Activated naive CD4-positive, alpha-beta T cell treated with Interleukin-2 at 50 U/mL for 16 hours (primary cell): ENCODE measurements around the gene DNAJA3.

Source experiments
- DNase-seq: peaks from one replicate; pipeline ENCODE4 v3.0.0-alpha.2; 2020

DNAJA3 gene

DNA sequence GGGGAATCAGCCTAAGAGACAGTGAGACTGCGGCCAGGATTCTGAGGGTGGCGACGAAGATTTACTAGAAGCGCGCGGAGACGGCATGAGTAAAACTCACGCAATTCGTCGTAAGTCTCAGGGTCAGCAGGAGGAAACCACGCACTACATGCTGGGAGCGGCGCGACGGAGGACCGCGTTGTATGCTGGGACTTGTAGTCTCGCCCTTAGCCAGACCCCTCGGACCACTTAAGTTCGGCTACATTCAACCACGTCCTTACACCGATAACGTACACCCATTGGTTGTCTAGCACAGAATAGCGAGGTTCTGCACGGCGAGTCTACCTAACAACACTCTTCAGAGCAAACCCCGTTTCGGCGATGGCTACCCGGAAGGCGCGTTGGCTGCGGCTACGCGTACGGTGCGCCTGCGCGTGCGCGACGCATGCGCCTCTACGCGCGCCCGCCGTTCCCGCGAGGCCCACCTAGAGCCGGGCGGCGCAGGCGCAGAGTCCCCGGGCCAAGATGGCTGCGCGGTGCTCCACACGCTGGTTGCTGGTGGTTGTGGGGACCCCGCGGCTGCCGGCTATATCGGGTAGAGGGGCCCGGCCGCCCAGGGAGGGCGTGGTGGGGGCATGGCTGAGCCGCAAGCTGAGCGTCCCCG, at the start of gene DNAJA3:
DNAJA3 (plus strand) TSS at position 491 of the 643 bp plus-strand sequence; CDS start at position 505, 14 bp downstream.
- peak; percentile 93 for DNase-seq

- DNase-seq, result no peak
These were observed 49.4 kb upstream of the DNAJA3 start for GRCh38 chr16:4376126-4376892.

GRCh38 chr16:4376893-4377572, 48.6 kb upstream of the DNAJA3 start:
- DNase-seq, result no peak

GRCh38 chr16:4377573-4378154, 48.0 kb upstream of the DNAJA3 start:
- DNase-seq, result no peak

DNA sequence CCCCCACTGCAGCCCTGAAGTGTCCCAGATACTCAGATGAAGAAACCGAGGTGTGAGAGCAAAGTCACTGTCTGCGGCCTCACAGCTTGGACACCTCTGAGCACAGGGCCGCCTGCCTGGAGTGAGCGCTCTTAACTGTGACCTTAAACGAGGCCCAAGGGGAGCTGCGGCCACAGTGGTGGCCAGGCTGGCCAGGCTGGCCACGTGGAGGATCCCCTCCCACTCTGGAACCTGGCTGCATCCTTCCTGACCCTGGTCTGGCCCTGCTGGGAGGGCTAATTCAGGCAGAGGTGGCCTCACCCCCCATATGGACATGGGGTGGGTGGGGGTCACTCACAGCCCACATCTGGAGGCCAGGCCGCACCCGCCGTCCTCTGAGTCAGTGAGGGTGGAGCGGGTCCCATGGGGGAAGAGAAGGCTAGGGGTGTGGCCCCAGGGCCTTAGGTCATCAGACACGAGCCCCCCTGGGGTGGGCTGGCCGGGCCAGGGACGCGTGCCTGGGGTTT, 47.5 kb upstream of the DNAJA3 start:
- no peak for DNase-seq

DNA sequence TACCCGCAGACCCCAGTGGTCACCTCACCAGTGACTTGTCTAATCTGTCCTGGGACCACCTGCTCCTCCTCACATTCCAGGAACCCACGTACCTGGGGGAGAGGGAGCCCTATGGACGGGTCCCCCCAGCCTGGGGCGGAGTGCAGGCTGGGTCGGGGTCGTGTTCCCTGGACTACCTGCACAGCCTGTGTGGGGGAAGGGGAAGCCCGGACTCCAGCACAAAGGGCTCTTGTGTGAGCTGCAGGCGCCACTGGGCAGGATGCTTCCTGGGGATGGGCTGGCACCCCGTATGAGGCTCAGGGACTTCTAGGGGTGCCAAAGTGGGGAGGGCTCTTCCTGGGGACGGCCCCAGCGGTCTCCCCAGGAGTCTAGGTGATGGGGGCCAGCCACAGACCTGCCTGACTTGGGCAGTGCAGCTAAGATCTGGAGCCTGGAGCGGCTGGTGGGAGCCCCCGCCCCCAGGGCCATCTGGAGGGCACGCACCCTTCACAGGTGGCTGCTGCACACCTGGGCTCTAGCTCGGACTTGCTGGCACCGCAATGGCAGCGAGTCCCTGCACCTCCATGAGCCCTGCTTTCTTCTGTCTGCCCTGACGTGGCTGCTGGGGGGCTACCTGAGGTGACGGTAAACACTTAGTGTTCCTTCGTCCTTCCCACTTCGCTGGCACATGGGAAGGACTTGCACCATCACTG, 46.5 kb upstream of the DNAJA3 start:
- no peak for DNase-seq

DNA sequence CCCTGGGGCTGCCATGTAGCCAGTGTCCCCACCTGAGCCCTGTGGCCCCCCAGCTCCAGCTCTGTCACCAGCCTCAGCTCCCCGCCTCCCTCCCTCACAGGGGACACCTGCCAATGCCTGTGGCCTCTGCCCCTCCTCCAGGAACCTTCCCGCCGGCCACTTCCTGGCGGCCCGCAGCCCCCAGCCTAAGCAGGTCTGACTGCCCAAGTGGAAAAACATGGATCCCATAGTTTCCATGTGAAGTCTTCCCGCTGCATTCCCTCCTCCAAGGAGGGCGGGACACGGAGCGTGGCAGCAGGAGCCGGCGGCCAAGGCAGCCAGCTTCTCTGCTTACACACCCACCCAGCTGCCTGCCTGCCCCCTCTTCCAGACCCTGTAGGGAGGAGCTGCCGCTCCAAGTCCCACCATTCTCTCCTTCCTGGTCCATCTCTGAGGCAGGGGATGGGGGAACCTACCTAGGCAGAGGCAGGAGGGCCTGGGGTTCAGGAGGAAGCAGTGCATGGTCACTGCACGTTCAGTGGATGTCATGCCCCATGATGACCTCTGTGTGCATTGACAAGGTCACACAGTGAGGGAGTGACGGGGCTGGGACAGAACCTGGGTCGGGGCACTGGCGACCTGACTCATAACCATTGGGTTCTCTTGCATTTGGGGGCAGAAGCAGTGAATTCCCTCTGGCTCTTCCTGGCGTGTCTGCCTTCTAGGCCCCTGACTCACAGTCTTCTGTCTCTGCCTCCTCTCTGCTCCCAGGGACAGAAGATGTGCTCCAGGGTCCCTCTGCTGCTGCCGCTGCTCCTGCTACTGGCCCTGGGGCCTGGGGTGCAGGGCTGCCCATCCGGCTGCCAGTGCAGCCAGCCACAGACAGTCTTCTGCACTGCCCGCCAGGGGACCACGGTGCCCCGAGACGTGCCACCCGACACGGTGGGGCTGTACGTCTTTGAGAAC, 45.3 kb upstream of the DNAJA3 start:
- DNase-seq, result no peak

DNA sequence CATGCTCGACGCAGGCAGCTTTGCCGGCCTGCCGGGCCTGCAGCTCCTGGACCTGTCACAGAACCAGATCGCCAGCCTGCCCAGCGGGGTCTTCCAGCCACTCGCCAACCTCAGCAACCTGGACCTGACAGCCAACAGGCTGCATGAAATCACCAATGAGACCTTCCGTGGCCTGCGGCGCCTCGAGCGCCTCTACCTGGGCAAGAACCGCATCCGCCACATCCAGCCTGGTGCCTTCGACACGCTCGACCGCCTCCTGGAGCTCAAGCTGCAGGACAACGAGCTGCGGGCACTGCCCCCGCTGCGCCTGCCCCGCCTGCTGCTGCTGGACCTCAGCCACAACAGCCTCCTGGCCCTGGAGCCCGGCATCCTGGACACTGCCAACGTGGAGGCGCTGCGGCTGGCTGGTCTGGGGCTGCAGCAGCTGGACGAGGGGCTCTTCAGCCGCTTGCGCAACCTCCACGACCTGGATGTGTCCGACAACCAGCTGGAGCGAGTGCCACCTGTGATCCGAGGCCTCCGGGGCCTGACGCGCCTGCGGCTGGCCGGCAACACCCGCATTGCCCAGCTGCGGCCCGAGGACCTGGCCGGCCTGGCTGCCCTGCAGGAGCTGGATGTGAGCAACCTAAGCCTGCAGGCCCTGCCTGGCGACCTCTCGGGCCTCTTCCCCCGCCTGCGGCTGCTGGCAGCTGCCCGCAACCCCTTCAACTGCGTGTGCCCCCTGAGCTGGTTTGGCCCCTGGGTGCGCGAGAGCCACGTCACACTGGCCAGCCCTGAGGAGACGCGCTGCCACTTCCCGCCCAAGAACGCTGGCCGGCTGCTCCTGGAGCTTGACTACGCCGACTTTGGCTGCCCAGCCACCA, 44.4 kb upstream of the DNAJA3 start:
- DNase-seq, result no peak

GRCh38 chr16:4381935-4382794, 43.5 kb upstream of the DNAJA3 start:
- DNase-seq, result no peak

DNA sequence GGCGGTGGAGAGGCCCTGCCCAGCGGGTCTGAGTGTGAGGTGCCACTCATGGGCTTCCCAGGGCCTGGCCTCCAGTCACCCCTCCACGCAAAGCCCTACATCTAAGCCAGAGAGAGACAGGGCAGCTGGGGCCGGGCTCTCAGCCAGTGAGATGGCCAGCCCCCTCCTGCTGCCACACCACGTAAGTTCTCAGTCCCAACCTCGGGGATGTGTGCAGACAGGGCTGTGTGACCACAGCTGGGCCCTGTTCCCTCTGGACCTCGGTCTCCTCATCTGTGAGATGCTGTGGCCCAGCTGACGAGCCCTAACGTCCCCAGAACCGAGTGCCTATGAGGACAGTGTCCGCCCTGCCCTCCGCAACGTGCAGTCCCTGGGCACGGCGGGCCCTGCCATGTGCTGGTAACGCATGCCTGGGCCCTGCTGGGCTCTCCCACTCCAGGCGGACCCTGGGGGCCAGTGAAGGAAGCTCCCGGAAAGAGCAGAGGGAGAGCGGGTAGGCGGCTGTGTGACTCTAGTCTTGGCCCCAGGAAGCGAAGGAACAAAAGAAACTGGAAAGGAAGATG, 42.8 kb upstream of the DNAJA3 start:
- no peak for DNase-seq

DNA sequence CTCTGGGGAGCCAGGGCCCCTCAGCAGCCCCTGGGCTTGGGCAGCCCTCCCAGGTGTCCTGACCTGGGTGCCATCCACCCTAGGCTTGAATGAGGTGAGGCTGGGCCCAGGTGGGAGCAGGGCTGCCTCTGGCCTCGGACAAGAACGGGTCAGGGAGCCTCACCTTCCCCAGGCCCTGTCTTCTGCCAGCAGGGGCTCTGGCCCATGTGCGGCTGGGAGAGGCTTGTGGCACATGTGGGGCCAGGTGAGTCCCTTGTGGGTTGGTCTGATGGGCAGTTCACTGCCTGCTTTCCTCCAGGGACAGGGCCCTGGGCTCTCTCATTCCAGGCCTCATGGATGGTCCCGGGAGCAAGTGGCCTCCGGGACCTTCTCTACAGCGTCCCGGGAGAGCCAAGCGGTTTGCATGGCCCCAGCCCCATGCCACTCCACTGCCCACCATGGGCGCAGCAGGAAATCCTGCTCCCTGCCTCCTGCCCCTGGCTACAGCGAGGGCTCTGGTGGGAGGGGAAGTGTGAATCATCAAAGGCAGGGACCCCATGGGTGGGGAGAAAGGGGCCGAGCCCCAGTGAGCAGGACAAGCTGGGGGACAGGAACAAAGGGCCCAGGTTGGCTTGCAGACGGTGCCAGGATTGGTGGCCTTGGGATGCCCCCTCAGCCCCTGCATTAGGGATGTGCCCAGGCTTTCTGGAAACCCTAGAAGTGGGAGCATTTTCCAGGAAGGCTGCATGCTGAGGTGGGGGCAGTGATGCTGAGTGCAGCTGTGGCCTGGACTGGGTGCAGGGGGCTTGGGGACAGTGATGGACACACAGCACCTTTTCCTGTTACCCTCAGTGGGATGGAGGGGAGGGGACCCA, 41.9 kb upstream of the DNAJA3 start:
- DNase-seq, result no peak

GRCh38 chr16:4384509-4384942, 41.1 kb upstream of the DNAJA3 start:
- no peak for DNase-seq

DNA sequence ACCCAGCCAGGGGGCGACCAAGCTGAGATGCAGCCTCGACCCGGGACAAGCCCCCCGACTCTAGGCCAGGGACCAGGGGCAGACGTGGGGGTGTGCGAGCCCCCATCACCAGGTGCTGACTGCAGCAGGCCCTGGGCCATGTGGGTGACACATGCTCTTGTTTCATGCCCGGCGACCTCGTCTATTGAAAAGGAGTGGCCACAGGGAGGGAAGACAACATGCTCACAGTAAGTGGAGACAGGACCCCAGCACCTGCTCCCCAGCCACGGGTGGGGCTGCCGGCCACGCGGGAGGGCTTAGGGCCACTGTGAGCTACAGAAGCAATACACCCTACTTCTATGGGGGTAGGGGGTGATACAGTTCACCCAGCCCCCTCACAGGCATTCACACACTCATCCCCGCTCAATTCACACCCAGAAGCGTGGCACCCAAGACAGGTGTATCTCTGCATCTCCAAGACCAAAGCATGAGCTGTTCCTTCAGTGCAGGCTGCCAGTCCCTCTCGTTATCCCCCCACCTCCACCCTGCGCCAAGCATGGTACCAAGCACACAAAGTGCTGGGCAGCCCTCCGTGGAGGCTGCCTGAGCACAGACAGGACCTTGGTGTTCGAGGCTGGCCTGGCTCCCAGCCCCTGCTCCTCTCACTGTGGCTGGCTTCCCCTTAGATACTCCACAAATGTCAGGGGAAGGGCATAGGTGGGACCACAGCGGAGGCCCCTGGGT, 40.4 kb upstream of the DNAJA3 start:
- DNase-seq, result no peak

GRCh38 chr16:4385789-4386450, 39.7 kb upstream of the DNAJA3 start:
- no peak for DNase-seq

- no peak for DNase-seq
These were observed 39.2 kb upstream of the DNAJA3 start for GRCh38 chr16:4386451-4386805.

DNA sequence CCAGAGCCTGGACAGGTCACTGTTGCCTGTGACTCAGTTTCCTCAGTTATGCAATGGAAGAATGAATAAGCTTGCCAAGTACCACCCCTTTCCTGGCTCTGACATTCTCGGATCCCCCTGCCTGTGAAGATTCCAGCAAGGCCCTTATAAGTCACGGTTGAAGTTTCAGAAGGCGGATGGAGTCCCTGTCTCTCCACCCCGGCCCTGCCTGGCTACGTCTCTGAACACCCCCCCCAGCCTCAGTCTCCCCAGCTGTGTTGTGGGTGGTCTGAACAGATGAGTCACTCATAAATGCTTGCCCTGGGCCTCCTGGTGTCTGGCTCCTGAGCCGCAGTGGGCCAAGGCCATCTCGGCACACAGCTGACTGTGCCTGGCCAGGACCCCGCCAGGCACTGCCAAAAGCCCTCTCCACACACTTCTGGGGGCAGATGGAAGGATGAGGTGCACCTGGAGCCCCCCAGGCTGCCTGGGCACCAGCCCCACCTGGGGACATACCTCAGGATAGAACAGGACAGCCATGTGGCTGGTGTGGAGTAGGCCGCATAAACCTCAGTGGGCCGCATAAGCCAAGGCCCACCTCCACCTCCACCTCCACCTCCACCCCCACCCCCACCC, 38.6 kb upstream of the DNAJA3 start:
- no peak for DNase-seq

GRCh38 chr16:4387781-4388180, 37.9 kb upstream of the DNAJA3 start:
- no peak for DNase-seq
